Ascending aorta (tissue), 2 donors: ENCODE data around the gene PRSS2. TPM values are rescaled to one million over a fixed set of nuclear protein-coding genes. Genes with fewer than 3 reads are reported as not detected.

Experiments used
- DNase-seq, 2 donors: peaks; one replicate each; pipeline ENCODE4 v3.0.0-alpha.2; 2019; ENCODE audit warnings: low spot score in 2 of 2
- H3K27ac ChIP-seq, 2 donors: fragments of 200-600 bp; sonication (generic); one replicate each; pipeline ENCODE4 v1.5.1; 2016 to 2017; ENCODE audit warnings: mild to moderate bottlenecking in 1 of 2
- H3K27me3 ChIP-seq: fragments of 200-600 bp; sonication (generic); one replicate; pipeline ENCODE4 v1.5.1; 2017
- H3K36me3 ChIP-seq, 2 donors: fragments of 200-600 bp; sonication (generic); one replicate each; pipeline ENCODE4 v1.5.1; 2016
- H3K4me1 ChIP-seq, 2 donors: fragments of 200-600 bp; sonication (generic); one replicate each; pipeline ENCODE4 v1.5.1; 2016 to 2017; ENCODE audit warnings: mild to moderate bottlenecking in 1 of 2
- H3K4me3 ChIP-seq, 2 donors: fragments of 200-600 bp; sonication (generic); one replicate each; pipeline ENCODE4 v1.5.1; 2016 to 2017; ENCODE audit warnings: mild to moderate bottlenecking in 1 of 2
- H3K9me3 ChIP-seq, 2 donors: fragments of 200-600 bp; sonication (generic); one replicate each; pipeline ENCODE4 v1.5.1; 2016
- CTCF ChIP-seq, 3 experiments: fragments of 200-600 bp in 2 of 3; fragments of 450-650 bp in 1 of 3; sonication (generic) in 2 of 3; IDR thresholded peaks; one replicate each; pipeline ENCODE4 v1.5.1; 2016 to 2019; ENCODE audit warnings: antibody characterized with exemption in 3 of 3, mild to moderate bottlenecking in 1 of 3, moderate library complexity in 1 of 3
- intact Hi-C: fragments of 100-400 bp; cut with DNase I; formaldehyde crosslinking; loops from one replicate; pipeline ENCODE4 v1.15.1; 2023
- total RNA-seq: library from RNA; depleted of rRNA; stranded (reverse); fragments of >200 nt; gene quantifications from one replicate; pipeline ENCODE4 v1.1.0, GENCODE V29; 2016

PRSS2 gene
- total RNA-seq, 1 donor from 2014 or later, result not detected

- peak overlapping the region in 1 of 2 donors; percentile 61 for H3K4me3 ChIP-seq
- H3K9me3 ChIP-seq, result no peaks in the 10 kb centered on the region
- peak in 1 of 2 donors; percentile 33 for DNase-seq
- peaks cover 5% of the 10 kb centered on the region for H3K27me3 ChIP-seq
- no peak overlapping the region for H3K27ac ChIP-seq
- no peak for TF ChIP-seq CTCF (IDR thresholded peaks at IDR 0.05)
- no peaks in the 10 kb centered on the region for H3K36me3 ChIP-seq
- intact Hi-C loops, result no loop called here
- peaks cover 5 to 10% of the 10 kb centered on the region in 2 donors for H3K4me1 ChIP-seq
Observed at GRCh38 chr7:142796001-142796500, 25.3 kb downstream of the PRSS2 start.

GRCh38 chr7:142796501-142797390 lies 26.0 kb downstream of the PRSS2 start:
- H3K27ac ChIP-seq, result peak overlapping the region; percentile 5 to 22
- intact Hi-C loops, result no loop called here
- DNase-seq, result peak in 1 of 2 donors; percentile 63
- H3K4me1 ChIP-seq, result peaks cover 5 to 10% of the 10 kb centered on the region in 2 donors
- H3K27me3 ChIP-seq, result peaks cover 5% of the 10 kb centered on the region
- no peaks in the 10 kb centered on the region for H3K9me3 ChIP-seq
- no peak for TF ChIP-seq CTCF (IDR thresholded peaks at IDR 0.05)
- no peaks in the 10 kb centered on the region for H3K36me3 ChIP-seq
- peak overlapping the region; percentile 39 to 61 for H3K4me3 ChIP-seq

GRCh38 chr7:142797391-142798377 lies 26.9 kb downstream of the PRSS2 start:
- Histone ChIP-seq H3K4me3 (peak overlapping the region; percentile 39 to 61), H3K9me3 (no peaks in the 10 kb centered on the region), H3K36me3 (no peaks in the 10 kb centered on the region), H3K27me3 (peaks cover 5% of the 10 kb centered on the region), H3K27ac (peak overlapping the region; percentile 5 to 22), H3K4me1 (peaks cover 5 to 10% of the 10 kb centered on the region in 2 donors)
- no peak for TF ChIP-seq CTCF (IDR thresholded peaks at IDR 0.05)
- peak in 1 of 2 donors; percentile 31 for DNase-seq
- intact Hi-C loops, result no loop called here

- peaks cover 5% of the 10 kb centered on the region for H3K27me3 ChIP-seq
- no peaks in the 10 kb centered on the region for H3K9me3 ChIP-seq
- H3K27ac ChIP-seq, result no peak overlapping the region
- peak overlapping the region in 1 of 2 donors; percentile 61 for H3K4me3 ChIP-seq
- no peak for TF ChIP-seq CTCF (IDR thresholded peaks at IDR 0.05)
- no peaks in the 10 kb centered on the region for H3K36me3 ChIP-seq
- intact Hi-C loops, result no loop called here
- H3K4me1 ChIP-seq, result peaks cover 5 to 10% of the 10 kb centered on the region in 2 donors
- peak in 1 of 2 donors; percentile 42 for DNase-seq
Observed at GRCh38 chr7:142798451-142799436, 28.0 kb downstream of the PRSS2 start.
